GM12892 (cell line): ENCODE results near the gene IFIT3.

Experiments used
- POLR2A ChIP-seq: IDR thresholded peaks from 2 replicates; pipeline ENCODE4 v1.6.1; 2011; ENCODE audit warnings: low read depth, low read length, control low read depth
- TAF1 ChIP-seq: IDR thresholded peaks from 2 replicates; pipeline ENCODE4 v1.6.1; 2011; ENCODE audit warnings: low read depth, mild to moderate bottlenecking, control low read depth, low read length, borderline replicate concordance

- no peak for TF ChIP-seq TAF1
- no peak for TF ChIP-seq POLR2A
Observed at GRCh38 chr10:89308266-89308665, 19.5 kb upstream of the IFIT3 start.
